Skeletal muscle satellite cell (primary cell): ENCODE results near the gene BORCS5.

Source experiments
- H3K27me3 ChIP-seq: 2 replicates; pipeline ENCODE4 v1.7.0; 2013; ENCODE audit warnings: low read length; ENCODE audit not compliant: control insufficient read depth, insufficient read depth
- H3K36me3 ChIP-seq: 2 replicates; pipeline ENCODE4 v1.7.0; 2013; ENCODE audit warnings: mild to moderate bottlenecking, control low read depth, low read length; ENCODE audit not compliant: insufficient read depth
- H3K4me1 ChIP-seq: 2 replicates; pipeline ENCODE4 v1.7.0; 2013; ENCODE audit warnings: low read length; ENCODE audit not compliant: control insufficient read depth, insufficient read depth
- H3K4me2 ChIP-seq: 2 replicates; pipeline ENCODE4 v1.7.0; 2013; ENCODE audit warnings: mild to moderate bottlenecking, low read length
- H3K4me3 ChIP-seq: 2 replicates; pipeline ENCODE4 v1.7.0; 2013; ENCODE audit warnings: low read length
- H3K9ac ChIP-seq: 2 replicates; pipeline ENCODE4 v1.7.0; 2013; ENCODE audit warnings: mild to moderate bottlenecking, low read depth, low read length, moderate library complexity
- H3K9me3 ChIP-seq: replicated peaks from 2 replicates; pipeline ENCODE4 v1.7.0; 2013; ENCODE audit warnings: mild to moderate bottlenecking, control low read depth, low read length

Gene BORCS5

GRCh38 chr12:12357719-12358461 lies 1.0 kb downstream of the BORCS5 start:
- H3K4me1 ChIP-seq, result peaks cover 14% of the 10 kb centered on the region

DNA sequence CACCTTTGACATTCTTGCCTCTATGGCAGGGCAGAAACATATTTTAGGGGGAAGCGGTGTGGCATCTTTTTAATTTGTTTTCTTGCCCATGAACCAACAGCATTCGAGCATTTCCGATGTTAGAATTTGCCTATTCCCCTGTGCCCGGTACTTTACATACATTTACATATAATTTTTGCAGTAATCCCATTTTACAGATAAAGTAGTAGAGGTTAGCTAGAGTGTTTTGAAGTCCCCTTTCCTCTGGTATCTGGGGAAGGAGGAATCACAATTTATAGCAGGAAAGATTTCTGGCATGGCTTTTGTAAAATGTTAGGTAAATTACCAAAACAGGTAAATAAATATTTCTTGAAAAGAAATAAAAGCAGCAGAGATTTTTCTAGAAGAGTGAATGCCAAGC lies 1.6 kb downstream of the BORCS5 start:
- H3K9ac ChIP-seq, result peak overlapping the region; percentile 90
- peaks cover 14% of the 10 kb centered on the region for H3K4me1 ChIP-seq
- H3K36me3 ChIP-seq, result no peaks in the 10 kb centered on the region
- no peak overlapping the region for H3K4me3 ChIP-seq
- H3K27me3 ChIP-seq, result no peaks in the 10 kb centered on the region
- no peaks in the 10 kb centered on the region for H3K9me3 ChIP-seq
- H3K4me2 ChIP-seq, result peak overlapping the region; percentile 80

More at GRCh38 chr12:12357719-12358461, 1.0 kb downstream of the BORCS5 start:
- Histone ChIP-seq H3K36me3 (no peaks in the 10 kb centered on the region), H3K9ac (peak overlapping the region; percentile 90), H3K4me3 (peak overlapping the region; percentile 99), H3K27me3 (no peaks in the 10 kb centered on the region), H3K9me3 (no peaks in the 10 kb centered on the region), H3K4me2 (peak overlapping the region; percentile 80)

DNA sequence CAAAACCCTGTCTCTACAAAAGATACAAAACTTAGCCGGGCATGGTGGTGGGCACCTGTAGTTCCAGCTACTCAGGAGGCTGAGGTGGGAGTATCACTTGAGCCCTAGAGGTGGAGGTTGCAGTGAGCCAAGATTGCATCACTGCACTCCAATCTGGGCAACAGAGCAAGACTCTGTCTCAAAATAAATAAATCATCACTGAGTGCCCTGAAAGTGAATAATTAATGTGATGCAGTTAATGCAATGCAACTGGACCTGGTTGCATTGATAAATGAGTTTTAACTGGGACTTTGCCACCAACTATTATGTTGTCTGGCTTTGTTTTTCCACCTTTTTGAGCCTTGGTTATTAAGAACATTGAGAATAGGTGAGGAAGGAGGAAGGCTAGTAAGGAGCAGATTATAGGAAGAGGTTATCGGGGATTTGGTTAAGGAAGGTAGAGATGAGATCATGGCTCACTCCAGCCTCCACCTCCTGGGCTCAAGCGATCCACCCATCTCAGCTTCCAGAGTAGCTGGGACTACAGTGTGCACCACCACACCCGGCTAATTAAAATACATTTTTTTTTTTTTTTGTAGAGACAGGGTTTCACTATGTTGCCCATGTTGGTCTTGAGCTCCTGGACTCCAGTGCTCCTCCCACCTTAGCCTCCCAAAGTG lies 8.0 kb downstream of the BORCS5 start:
- Histone ChIP-seq H3K4me2 (no peak overlapping the region), H3K36me3 (peaks cover 3% of the 10 kb centered on the region), H3K4me3 (no peak overlapping the region), H3K9me3 (no peaks in the 10 kb centered on the region), H3K9ac (no peak overlapping the region), H3K27me3 (no peaks in the 10 kb centered on the region), H3K4me1 (no peaks in the 10 kb centered on the region)

DNA sequence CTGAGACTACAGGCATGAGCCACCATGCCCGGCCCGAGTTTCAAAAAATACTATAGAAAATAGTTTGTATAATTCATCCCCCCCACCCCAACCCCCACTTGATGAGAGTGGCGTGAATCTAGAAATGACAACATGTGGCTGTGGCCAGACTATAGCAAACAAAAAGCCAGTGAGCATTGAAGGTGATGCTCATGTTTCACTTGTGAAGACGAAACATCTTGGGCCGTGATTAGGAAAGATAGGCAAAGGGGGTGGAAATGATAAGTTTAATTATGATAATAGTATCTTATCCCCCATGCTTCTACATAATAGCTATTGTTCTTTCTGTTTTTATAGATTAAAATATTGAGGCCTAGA lies 8.5 kb downstream of the BORCS5 start:
- Histone ChIP-seq H3K4me3 (no peak overlapping the region), H3K27me3 (no peaks in the 10 kb centered on the region), H3K4me1 (no peaks in the 10 kb centered on the region), H3K9ac (no peak overlapping the region), H3K4me2 (no peak overlapping the region), H3K9me3 (no peaks in the 10 kb centered on the region), H3K36me3 (peaks cover 3% of the 10 kb centered on the region)

- H3K4me1 ChIP-seq, result no peaks in the 10 kb centered on the region
- H3K27me3 ChIP-seq, result no peaks in the 10 kb centered on the region
- peaks cover 3% of the 10 kb centered on the region for H3K36me3 ChIP-seq
- H3K4me3 ChIP-seq, result no peak overlapping the region
- H3K9ac ChIP-seq, result no peak overlapping the region
- no peak overlapping the region for H3K4me2 ChIP-seq
- no peaks in the 10 kb centered on the region for H3K9me3 ChIP-seq
Measured at GRCh38 chr12:12365931-12366431, 9.1 kb downstream of the BORCS5 start.

- Histone ChIP-seq H3K4me2 (no peak overlapping the region), H3K9ac (no peak overlapping the region), H3K36me3 (peaks cover 3% of the 10 kb centered on the region), H3K9me3 (no peaks in the 10 kb centered on the region), H3K27me3 (no peaks in the 10 kb centered on the region), H3K4me3 (no peak overlapping the region), H3K4me1 (no peaks in the 10 kb centered on the region)
Measured at GRCh38 chr12:12366701-12367481, 10.0 kb downstream of the BORCS5 start.

- H3K4me2 ChIP-seq, result no peak overlapping the region
- peaks cover 3% of the 10 kb centered on the region for H3K36me3 ChIP-seq
- no peaks in the 10 kb centered on the region for H3K27me3 ChIP-seq
- H3K4me3 ChIP-seq, result no peak overlapping the region
- no peaks in the 10 kb centered on the region for H3K9me3 ChIP-seq
- H3K4me1 ChIP-seq, result no peaks in the 10 kb centered on the region
- no peak overlapping the region for H3K9ac ChIP-seq
Measured at GRCh38 chr12:12367482-12367998, 10.7 kb downstream of the BORCS5 start.

DNA sequence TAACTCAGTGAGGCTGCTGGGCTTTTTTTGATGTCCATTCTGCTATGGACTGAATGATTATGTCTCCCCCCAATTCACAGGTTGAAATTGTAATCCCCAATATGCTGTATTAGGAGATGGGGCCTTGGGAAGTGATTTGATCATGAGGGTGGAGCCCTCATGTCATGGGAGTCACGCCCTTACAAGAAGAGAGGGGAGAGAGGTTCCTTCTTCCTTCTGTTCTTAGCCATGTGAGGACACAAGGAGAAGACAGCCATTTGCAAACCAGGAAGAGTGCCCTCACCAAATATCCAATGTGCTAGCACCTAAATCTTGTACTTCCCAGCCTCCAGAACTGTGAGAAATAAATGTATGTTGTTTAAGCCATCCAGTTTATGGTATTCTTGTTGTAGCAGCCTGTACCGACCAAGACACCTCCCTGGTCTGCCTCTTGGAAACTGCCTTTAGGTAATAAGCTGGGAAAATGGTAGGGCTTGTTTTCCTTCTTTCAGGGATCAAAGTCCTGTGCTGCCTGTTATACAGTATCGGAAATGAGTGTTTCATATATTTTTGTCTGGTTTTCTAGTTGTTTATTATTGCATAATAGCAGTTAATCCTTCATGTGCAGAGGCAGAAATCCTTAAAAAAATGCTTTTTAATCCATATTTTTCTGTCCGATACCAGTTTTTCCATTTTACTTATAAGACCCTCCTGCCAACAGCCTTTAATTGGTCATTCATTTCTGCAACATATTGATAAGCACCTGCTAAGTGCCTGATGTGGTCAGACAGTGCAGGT lies 16.3 kb downstream of the BORCS5 start:
- Histone ChIP-seq H3K4me3 (no peak overlapping the region), H3K4me1 (no peaks in the 10 kb centered on the region), H3K36me3 (no peaks in the 10 kb centered on the region), H3K4me2 (no peak overlapping the region), H3K9ac (no peak overlapping the region), H3K9me3 (no peaks in the 10 kb centered on the region), H3K27me3 (no peaks in the 10 kb centered on the region)

GRCh38 chr12:12376646-12377448 lies 20.0 kb downstream of the BORCS5 start:
- Histone ChIP-seq H3K36me3 (no peaks in the 10 kb centered on the region), H3K4me3 (no peak overlapping the region), H3K9ac (no peak overlapping the region), H3K9me3 (no peaks in the 10 kb centered on the region), H3K4me2 (no peak overlapping the region), H3K4me1 (no peaks in the 10 kb centered on the region), H3K27me3 (no peaks in the 10 kb centered on the region)

DNA sequence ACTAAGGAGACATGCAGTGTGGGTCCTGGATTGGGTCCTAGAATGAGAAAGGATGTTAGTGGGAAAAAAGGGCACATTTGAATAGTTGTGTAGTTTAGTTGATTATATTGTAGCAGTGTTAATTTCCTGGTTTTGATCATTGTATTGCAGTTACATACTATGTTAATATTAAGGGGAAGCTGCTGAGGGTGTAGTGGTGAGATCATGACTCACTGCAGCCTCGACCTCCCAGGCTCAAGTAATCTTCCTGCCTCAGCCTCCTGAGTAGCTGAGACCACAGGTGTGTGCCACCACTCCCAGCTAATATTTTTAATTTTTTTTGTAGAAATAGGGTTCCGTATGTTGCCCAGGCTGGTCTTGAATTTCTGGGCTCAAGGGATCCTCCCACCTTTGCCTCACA lies 21.7 kb downstream of the BORCS5 start:
- no peak overlapping the region for H3K4me2 ChIP-seq
- H3K9ac ChIP-seq, result no peak overlapping the region
- H3K4me3 ChIP-seq, result no peak overlapping the region
- H3K27me3 ChIP-seq, result no peaks in the 10 kb centered on the region
- no peaks in the 10 kb centered on the region for H3K36me3 ChIP-seq
- H3K9me3 ChIP-seq, result no peaks in the 10 kb centered on the region
- H3K4me1 ChIP-seq, result no peaks in the 10 kb centered on the region
